Endothelial cell of umbilical vein (primary cell): Measurements from ENCODE around the gene NBEA.

Source experiments
- EZH2 ChIP-seq: IDR thresholded peaks from 2 replicates; pipeline ENCODE4 v1.6.1; 2012; ENCODE audit warnings: borderline replicate concordance, low read depth, mild to moderate bottlenecking, moderate library complexity, low read length, inconsistent platforms; ENCODE audit not compliant: severe bottlenecking
- GATA2 ChIP-seq: IDR thresholded peaks from 2 replicates; pipeline ENCODE4 v1.7.0; 2011; ENCODE audit warnings: low read depth, mild to moderate bottlenecking, moderate library complexity, mixed read lengths, low read length; ENCODE audit not compliant: insufficient read length, insufficient read depth
- POLR2A ChIP-seq: IDR thresholded peaks from 2 replicates; pipeline ENCODE4 v1.6.1; 2012; ENCODE audit warnings: low read depth, mild to moderate bottlenecking, control low read depth, low read length
- POLR2AphosphoS5 ChIP-seq: IDR thresholded peaks from 2 replicates; pipeline ENCODE4 v1.6.1; 2012; ENCODE audit warnings: low read depth, mild to moderate bottlenecking, control low read depth, low read length, moderate library complexity; ENCODE audit not compliant: insufficient read depth
- TF ChIP-seq, protein P1 (sequence below), 2 donors: IDR thresholded peaks; 1 replicate in 1 of 2; 2 replicates in 1 of 2; pipeline ENCODE4 v1.5.1; 2011; ENCODE audit warnings: low read length in 2 of 2, mild to moderate bottlenecking in 2 of 2, moderate library complexity in 2 of 2, control low read depth in 1 of 2, inconsistent platforms in 1 of 2, low read depth in 1 of 2; ENCODE audit not compliant: insufficient read depth in 1 of 2; ENCODE audit errors: extremely low read depth in 1 of 2

DNA sequence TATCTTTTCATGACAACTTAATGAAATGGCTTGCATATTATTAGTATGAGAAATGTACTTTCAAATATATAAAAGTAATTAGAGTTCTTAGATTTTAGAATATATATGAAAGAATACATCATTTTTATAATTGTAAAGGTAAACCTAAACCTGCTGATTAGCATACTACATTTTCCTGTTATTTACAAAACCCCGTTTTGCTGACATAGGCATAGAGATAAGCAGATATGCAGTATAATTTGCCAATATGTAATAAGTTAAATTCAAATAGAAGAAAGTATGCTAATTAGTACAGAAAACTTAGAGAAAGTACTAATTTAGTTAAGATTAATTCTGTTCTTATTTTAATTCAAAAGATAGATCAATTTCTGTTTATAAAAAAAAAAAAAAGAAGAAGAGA lies 513.0 kb downstream of the NBEA start:
- TF ChIP-seq EZH2 (no peak), POLR2AphosphoS5 (no peak), GATA2 (no peak), POLR2A (no peak)
- TF ChIP-seq, protein P1, sequence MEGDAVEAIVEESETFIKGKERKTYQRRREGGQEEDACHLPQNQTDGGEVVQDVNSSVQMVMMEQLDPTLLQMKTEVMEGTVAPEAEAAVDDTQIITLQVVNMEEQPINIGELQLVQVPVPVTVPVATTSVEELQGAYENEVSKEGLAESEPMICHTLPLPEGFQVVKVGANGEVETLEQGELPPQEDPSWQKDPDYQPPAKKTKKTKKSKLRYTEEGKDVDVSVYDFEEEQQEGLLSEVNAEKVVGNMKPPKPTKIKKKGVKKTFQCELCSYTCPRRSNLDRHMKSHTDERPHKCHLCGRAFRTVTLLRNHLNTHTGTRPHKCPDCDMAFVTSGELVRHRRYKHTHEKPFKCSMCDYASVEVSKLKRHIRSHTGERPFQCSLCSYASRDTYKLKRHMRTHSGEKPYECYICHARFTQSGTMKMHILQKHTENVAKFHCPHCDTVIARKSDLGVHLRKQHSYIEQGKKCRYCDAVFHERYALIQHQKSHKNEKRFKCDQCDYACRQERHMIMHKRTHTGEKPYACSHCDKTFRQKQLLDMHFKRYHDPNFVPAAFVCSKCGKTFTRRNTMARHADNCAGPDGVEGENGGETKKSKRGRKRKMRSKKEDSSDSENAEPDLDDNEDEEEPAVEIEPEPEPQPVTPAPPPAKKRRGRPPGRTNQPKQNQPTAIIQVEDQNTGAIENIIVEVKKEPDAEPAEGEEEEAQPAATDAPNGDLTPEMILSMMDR (IDR thresholded peaks at IDR 0.05; ENCODE audit: extremely low read depth in 1 of 2, insufficient read depth in 1 of 2, low read depth in 1 of 2, low read length in 2 of 2) = no peak
